ENCODE measurements around the gene DENND1A.
"Not testable (repeated sequence)": the region's sequence is repeated elsewhere in the genome, so short reads cannot be mapped to it uniquely, and the experiment has no call there.

Gene DENND1A

DNA sequence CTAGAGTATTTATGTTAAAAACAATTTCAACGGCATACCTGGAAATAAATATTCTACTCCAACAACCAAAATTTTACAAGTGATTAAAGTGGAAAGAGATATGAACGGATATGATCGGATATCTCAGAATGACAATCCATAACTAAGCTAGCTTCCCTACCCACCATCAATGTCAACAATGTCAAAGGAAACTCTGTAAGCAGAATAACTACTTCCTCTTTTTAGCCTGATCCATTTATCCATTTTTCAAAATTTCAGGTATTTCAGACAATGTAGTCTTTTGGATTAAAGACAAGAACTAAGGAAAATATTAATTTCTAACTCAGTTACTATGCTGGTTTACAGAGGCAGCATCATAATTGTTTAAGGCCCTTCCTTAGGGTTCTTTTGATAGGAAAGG, 188.7 kb downstream of the DENND1A start:
- in situ Hi-C loops (cut with HindIII; ENCODE audit: low sequenced_read_pairs): no loop called here

DNA sequence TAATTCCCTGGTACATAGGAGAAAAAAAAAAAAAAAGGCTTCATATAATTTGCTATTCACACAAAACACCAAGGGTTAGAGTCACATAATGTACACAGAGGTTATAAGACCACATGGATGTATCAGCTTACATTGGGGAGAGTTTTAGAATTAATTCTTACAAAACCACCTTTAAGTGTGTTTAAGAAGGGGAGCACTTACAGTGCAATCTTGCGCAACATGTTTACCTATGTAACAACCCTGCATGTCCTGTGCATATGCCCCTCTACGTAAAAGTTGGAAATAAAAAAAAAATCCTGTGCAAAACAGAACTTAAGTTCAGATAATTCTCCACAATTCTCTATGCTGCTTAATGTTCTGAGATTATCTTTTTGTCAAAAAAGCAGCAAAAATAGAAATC, 190.0 kb downstream of the DENND1A start:
- in situ Hi-C loops (cut with HindIII; ENCODE audit: low sequenced_read_pairs): no loop called here

DNA sequence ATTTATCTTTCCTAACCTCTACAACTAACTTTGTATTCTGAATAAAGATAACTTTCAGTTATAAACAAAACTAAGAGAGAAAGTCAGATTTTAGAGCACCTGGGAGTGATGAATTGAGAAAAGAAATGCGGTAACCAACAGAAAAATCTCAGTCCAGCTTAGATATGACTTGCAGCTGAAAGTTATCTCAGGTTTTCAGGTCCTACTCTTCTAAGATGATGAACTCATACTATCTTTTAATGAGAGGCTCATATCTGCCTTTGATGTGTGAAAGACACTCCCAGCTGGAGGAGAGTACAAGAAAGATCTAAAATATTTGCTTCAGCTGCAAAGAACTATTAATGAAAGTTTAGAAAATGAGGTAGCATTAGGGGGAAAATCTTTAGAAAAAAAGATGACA, 190.5 kb downstream of the DENND1A start:
- in situ Hi-C loops (cut with HindIII; ENCODE audit: low sequenced_read_pairs): no loop called here

DNA sequence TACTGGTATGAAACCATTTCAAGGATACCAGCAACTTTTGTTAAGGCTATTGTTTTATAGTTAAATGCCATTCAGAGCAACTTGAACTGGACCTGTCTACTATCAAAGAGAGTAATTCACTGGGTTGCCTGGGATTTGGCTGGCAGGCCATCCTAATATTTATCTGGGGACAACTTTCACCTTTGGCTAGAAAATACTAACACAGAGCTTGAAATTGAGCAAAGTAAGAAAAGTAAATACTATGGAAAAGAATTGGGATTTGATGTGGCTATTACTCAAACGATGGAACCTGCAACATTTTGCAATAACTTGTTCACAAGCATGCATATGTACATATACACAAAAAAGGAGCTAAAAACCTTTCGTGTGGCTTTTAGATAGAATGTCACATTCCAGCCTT, 191.3 kb downstream of the DENND1A start:
- in situ Hi-C loops (cut with HindIII; ENCODE audit: low sequenced_read_pairs): no loop called here

DNA sequence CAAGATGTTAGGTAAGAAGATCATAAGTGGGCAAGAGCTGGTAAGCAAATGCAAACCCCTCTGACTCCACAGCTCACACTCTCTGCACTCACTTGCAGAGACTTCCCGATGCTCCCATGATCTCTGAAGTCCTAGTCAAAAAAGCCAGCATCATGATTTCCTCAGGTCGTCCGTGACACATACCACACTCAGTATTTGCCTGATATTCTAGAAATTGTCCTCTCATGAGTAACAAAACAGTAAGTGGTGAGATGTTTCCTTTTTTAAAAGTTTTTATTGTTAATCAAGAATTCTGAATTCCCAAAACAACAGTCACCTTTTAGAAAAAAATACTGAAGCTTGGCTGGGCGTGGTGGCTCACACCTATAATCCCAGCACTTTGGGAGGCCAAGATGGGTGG, 194.6 kb downstream of the DENND1A start:
- in situ Hi-C loops (cut with HindIII; ENCODE audit: low sequenced_read_pairs): no loop called here

DNA sequence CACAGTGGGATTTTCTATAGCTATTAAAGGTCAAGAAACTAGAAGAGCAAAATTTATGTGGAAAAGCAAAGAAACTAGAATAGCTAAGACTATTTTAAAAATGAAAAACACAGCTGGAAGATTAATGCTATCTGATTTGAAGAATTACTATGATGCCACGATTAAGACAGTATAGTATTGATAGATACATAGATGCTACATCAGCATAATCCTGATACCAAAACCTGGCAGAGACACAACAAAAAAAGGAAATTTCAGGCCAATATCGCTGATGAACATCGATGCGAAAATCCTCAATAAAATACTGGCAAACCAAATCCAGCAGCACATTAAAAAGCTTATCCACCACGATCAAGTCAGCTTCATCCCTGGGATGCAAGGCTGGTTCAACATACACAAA, 201.4 kb downstream of the DENND1A start:
- in situ Hi-C loops (cut with HindIII; ENCODE audit: low sequenced_read_pairs): not testable (repeated sequence)

DNA sequence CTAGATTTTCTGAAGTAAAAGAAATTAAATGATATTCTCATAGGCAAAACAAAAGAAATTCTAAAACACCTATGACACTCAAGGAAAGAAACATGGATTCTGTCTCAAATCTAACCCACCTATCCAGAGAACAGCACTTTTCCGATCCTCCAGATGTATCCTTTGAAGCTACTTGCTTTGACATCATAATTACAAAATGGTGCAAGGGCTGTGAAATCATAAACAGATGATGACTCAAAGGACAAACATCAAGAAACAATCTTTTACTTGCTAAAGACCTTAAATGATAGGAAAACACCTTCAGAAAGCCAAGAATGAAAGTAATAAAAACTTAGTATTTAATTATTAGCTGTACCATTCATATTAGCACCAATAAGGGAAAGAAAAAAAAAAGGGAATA, 202.6 kb downstream of the DENND1A start:
- in situ Hi-C loops (cut with HindIII; ENCODE audit: low sequenced_read_pairs): no loop called here

DNA sequence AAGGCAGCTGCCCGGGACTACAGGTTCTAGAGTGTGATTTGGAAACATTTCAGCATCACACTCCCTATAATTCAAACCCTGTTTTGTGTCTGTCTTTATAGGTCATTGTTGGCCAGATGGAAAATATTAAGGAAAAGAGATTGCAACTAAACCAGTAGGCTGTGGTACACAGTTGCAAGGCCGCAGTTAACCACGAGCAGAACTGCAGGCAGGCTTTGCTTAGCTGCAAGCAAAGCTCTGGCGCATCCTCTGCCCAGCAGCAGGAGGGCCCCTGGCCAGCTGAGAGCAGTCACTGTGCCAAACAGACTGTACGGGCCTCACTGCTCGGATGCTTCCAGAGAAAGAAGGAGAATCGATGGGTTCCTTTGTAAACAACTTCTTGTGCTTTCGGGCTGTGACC, 204.5 kb downstream of the DENND1A start:
- in situ Hi-C loops (cut with HindIII; ENCODE audit: low sequenced_read_pairs): no loop called here

DNA sequence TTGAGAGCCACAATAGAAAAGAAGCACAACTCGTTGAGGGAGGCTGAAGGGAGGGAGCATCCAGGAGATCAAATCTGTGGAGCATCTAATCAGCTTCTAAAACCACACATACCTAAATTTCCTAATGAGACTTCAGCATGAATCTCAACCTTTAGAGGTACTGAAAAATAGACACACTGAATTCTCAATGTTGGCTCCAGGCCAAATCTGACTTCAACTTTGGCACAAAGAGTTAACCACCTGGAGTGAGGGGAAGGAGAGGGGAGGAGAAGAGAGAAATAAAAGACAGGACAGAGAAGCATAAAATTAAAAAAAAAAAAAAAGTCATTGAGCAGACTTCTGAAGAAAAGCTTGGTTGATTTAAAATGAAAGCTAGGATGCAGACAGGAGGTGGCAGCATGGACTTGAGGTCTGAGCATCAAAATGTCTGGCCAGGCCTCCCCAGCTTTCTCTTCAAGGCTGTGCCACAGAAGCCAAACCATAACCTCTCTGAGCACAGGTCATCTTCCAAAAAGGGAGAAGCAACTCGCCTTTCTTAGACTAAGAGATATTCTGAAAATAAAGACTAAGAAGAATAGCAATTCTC, 205.6 kb downstream of the DENND1A start:
- in situ Hi-C loops (cut with HindIII; ENCODE audit: low sequenced_read_pairs): no loop called here

DNA sequence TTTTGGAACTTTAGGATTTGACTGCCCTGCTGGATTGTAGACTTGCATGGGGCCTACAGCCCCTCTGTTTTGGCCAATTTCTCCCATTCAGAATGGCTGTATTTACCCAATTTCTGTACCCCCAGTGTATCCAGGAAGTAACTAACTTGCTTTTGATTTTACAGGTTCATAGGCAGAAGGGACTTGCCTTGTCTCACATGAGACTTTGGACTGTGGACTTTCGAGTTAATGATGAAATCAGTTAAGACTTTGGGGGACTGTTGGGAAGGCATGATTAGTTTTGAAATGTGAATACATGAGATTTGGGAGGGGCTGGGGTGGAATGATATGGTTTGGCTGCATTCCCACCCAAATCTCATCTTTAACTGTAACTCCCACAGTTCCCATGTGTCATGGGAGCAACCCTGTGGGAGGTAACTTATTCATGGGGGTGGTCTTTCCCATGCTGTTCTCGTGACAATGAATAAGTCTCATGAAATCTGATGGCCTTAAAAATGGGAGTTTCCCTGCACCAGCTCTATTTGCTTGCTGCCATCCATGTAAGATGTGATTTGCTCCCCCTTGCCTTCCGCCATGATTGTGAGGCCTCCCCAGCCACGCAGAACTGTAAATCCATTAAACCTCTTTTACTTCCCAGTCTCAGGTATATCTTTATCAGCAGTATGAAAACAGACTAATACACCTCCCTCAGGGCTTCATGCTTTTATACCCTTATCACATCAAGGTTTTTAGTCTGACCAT, 206.6 kb downstream of the DENND1A start:
- in situ Hi-C loops (cut with HindIII; ENCODE audit: low sequenced_read_pairs): no loop called here

DNA sequence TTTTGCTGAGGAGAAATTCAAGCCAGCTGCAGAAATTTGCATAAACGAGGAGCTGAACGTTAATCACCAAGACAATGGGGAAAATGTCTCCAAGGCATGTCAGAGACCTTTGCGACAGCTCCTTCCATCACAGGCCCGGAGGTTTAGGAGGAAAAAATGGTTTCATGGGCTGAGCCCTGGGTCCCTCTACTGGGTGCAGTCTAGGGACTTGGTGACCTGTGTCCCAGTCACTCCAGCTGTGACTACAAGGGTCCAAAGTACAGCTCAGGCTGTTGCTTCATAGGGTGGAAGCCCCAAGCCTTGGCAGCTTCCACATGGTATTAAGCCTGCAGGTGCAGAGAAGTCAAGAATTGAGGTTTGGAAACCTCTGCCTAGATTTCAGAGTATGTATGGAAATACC, 207.5 kb downstream of the DENND1A start:
- in situ Hi-C loops (cut with HindIII; ENCODE audit: low sequenced_read_pairs): no loop called here

DNA sequence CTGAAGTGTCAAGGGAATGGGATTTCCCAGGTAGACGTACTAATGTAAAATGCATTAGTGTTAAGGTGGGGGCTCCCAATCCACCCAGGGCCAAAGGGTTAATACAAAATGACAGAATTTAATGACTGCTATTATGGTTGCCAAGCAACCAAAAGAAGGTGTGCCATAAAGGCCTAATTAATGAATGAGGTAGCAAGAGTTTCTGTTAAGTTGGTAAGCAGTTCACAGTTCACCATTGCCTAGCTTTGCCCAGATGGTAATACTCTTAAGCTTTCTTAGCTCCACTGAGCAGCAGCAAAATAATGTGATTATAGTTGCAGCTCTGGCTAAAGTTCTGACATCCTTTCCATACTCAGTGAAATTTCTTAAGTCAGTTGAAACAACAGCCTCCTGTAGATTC, 211.7 kb downstream of the DENND1A start:
- in situ Hi-C loops (cut with HindIII; ENCODE audit: low sequenced_read_pairs): no loop called here

DNA sequence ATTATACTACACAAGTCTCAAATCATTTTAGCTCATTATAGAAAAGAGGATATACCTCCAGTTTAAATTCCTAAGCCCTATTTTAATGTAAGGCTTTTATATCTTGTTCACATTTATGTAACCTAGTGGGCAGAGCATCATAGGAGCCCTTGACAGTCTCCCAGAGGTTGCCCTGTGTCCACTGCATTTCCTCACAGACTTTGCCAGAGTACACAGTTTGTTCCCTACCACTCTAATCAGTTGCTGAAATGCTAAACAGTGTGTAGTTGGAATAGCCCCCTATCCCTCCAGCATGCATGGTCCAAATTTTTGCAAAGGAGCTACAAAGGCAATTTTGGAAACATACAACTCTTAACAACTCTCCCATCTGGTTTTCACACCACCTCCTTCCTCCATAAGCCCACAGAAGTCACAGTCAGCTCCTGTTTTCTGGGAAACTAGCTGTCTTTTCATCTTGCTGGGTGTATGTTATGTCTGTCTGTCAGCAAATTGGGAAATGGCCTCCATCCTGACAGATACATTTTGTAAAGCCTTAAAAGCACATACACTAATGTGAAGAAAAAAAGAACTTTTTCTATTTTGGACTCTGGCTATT, 212.2 kb downstream of the DENND1A start:
- in situ Hi-C loops (cut with HindIII; ENCODE audit: low sequenced_read_pairs): no loop called here

DNA sequence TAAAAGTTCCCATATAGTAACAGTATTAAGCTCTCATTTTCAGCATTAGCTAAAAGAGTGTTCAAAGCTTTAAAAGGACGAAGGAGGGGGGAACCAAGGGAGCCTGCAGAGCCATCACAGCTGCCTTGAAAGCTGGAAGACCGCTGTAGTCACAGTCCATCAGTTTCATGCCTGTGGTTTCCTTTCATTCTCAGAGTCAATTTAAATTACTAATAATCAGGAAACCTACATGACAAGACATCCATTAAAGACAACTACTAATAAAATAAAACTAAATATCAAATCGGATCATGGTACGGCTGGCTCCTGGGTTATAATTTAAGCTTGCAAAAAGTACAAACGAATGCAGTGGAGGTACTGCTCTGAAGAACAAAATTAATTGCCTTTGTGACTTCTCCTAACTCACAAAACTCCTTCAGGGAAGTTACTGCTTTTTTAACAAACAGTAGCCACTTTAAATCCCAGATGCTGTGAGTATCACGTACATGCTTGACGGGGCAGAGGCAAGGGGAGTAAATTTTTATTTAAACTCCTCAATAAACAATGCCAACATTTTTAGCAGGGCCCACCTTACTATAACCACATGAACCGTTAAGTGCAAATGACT, 213.5 kb downstream of the DENND1A start:
- in situ Hi-C loops (cut with HindIII; ENCODE audit: low sequenced_read_pairs): no loop called here

DNA sequence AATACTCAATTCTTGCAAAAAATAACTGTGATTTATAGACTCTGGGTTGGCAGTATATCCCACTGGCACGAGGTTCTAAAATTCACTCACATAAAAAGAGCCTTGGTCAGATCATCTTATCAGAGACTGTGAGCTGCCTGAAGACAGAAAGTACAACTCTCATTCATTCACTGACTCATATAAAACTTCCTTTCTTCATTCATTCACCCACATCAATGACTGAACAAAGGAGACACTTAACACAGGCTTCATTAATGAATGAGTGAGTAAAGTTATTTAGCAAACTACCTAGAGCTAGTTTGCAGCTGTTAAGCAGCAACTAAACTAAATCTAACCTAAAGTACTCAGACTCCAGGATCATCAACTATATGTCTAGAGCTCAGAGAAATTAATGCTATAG, 214.7 kb downstream of the DENND1A start:
- in situ Hi-C loops (cut with HindIII; ENCODE audit: low sequenced_read_pairs): no loop called here

DNA sequence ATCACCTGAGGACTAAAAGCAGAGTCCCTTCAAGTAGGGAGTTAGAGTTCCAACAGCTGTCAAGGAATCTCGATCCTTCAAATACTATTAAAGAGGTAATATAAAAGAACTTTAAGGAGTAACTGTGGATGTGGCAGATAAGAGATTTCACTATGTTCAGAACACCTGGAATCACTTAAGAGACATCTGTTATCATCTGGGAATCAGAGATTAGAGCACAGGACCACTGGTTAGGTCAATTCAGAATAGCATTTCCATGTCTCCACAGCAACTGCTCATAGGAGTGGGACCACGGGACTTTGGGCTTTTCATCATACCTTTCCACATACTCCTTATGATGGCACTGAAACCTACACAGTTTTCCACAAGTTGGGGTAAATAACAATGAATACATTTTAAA, 216.6 kb downstream of the DENND1A start:
- in situ Hi-C loops (cut with HindIII; ENCODE audit: low sequenced_read_pairs): no loop called here

DNA sequence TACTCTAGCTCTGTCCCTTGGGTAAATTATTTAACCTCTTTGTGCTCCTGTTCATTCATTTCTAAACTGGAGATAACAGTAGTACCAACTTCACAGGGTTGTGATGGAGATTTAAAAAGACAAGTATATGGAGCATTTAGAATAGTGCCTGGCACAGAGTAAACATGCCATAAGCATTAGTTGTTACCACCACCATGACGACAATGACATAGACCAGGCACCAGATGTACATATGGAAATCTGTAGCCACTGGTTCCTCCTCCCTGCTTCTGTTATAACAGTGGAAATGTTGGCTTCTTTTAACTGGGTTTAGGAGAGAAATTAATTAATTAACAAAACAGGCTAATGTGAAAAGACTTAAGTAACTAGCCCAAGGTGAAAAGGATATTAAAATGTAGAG, 217.5 kb downstream of the DENND1A start:
- in situ Hi-C loops (cut with HindIII; ENCODE audit: low sequenced_read_pairs): no loop called here

DNA sequence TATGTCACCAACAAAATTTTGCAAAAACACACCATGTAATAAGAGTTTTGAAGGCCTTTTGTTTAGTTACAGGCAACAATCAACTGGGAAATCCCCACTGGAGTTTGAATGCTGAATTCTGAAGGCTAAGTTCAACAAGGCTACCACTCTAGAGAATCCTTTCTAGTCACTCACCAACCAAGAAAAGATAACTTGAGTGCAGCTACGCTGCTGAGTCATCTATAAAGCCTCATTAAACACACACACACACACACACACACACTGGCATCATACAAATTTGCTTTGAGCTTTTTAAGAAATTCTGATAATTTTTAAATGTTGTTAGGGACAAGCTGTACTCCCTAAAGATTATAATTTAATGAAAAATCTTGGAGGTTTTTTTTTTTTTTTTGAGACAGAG, 219.6 kb downstream of the DENND1A start:
- in situ Hi-C loops (cut with HindIII; ENCODE audit: low sequenced_read_pairs): no loop called here

DNA sequence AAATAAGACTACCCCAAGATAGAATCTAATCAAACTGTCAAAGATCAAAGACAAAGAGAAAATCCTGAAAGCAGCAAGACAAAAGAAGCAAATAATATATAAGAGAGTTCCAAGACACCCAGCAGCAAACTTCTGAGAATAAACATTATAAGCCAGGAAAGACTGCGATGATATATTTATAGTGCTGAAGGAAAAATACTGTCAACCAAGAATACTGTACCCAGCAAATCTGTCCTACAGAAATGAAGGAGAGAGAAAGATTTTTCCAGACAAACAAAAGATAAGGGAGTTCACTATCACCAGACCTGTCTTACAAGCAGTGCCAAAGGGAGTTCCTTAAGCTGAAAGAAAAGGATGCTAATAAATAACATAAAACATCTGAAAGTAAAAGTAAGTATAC, 227.4 kb downstream of the DENND1A start:
- in situ Hi-C loops (cut with HindIII; ENCODE audit: low sequenced_read_pairs): no loop called here

DNA sequence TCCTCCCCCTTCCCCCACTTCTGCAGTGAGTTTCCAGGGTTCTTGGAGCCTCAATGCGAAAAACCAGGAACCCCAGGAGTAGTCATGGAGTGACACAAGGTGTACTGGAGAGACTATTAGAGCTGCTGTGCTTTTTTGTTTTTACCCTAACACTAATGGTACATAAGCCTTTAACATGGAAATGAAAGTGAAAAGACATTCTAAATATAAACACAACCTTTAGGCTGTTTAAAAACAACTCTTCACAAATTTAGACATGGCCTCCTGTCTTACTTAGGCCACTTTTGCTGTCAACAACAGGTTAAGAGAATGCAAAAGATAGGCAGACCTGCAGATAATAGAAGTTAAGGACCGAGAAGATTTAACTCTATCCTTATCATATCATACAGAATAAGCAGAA, 232.2 kb downstream of the DENND1A start:
- in situ Hi-C loops (cut with HindIII; ENCODE audit: low sequenced_read_pairs): no loop called here

DNA sequence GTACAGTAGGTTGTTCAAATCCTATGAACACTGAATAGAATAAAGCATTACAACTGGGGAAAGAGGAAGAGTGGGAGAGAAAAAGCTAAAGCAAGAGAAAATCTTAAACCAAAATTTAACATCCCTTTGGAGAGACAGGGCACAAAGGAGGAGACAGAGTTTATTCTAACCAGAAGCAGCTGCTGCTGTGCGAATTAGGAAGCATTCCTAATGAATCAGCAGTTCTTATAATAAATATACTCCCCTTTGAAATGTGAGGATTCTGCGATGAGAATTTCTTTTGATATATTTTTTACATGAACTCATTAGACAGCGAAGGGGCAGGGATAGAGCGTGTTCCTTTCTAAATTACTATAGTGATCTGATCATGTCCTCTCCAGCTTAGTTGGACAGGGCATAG, 233.4 kb downstream of the DENND1A start:
- in situ Hi-C loops (cut with HindIII; ENCODE audit: low sequenced_read_pairs): no loop called here

DNA sequence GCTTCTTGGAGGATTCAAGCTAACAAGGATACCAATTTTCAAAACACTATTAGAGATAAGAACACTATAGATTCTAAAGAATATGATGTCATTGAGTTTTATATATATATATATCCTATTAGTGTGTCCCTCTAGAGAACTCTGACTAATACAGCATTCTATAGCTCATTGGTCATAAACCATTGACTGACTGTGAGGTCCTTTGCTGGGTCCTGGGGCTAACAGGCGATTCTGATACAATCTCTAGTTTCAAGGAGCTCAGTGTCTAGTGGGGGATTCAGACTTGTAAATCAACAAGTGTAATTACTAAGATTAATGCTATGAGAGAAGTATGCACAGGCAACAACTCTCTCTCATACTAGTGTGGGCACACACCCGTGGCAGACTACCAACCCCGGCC, 234.5 kb downstream of the DENND1A start:
- in situ Hi-C loops (cut with HindIII; ENCODE audit: low sequenced_read_pairs): no loop called here

Data from endothelial cell of hepatic sinusoid (primary cell).